H9 (cell line): ENCODE data around the gene SYNE2. TPM values are rescaled to one million over a fixed set of nuclear protein-coding genes. Genes with fewer than 3 reads are reported as not detected.

ENCODE experiments used
- DNase-seq: peaks from one replicate; pipeline ENCODE4 v3.0.0-alpha.2; 2017
- H2AFZ ChIP-seq: one replicate; pipeline ENCODE4 v1.6.1; 2013; ENCODE audit warnings: mild to moderate bottlenecking, low read length, control low read depth, moderate library complexity
- H2AK5ac ChIP-seq: 2 replicates; pipeline ENCODE4 v1.6.1; 2013; ENCODE audit warnings: low read length, control low read depth, mixed read lengths; ENCODE audit not compliant: insufficient read length
- H2BK120ac ChIP-seq: one replicate; pipeline ENCODE4 v1.6.1; 2013; ENCODE audit warnings: low read depth, mild to moderate bottlenecking, low read length, control low read depth, inconsistent platforms; ENCODE audit not compliant: poor library complexity, severe bottlenecking
- H2BK12ac ChIP-seq: 2 replicates; pipeline ENCODE4 v1.6.1; 2013; ENCODE audit warnings: low read length, control low read depth, mixed read lengths, low read depth; ENCODE audit not compliant: insufficient read length
- H2BK15ac ChIP-seq: 2 replicates; pipeline ENCODE4 v1.6.1; 2013; ENCODE audit warnings: low read depth, low read length, control low read depth
- H2BK20ac ChIP-seq: one replicate; pipeline ENCODE4 v1.6.1; 2013; ENCODE audit warnings: low read depth, mild to moderate bottlenecking, low read length, control low read depth, inconsistent platforms; ENCODE audit not compliant: poor library complexity, severe bottlenecking
- H2BK5ac ChIP-seq: 2 replicates; pipeline ENCODE4 v1.6.1; 2013; ENCODE audit warnings: low read length, control low read depth, mixed read lengths; ENCODE audit not compliant: insufficient read length
- H3K14ac ChIP-seq: 2 replicates; pipeline ENCODE4 v1.6.1; 2013; ENCODE audit warnings: low read length, control low read depth; ENCODE audit not compliant: insufficient read depth
- H3K18ac ChIP-seq: 2 replicates; pipeline ENCODE4 v1.6.1; 2013; ENCODE audit warnings: low read depth, mild to moderate bottlenecking, mixed read lengths, low read length, control low read depth; ENCODE audit not compliant: insufficient read length
- H3K23ac ChIP-seq: 2 replicates; pipeline ENCODE4 v1.6.1; 2013; ENCODE audit warnings: low read length, control low read depth, mixed read lengths, low read depth; ENCODE audit not compliant: insufficient read length
- H3K23me2 ChIP-seq: 2 replicates; pipeline ENCODE4 v1.6.1; 2013; ENCODE audit warnings: low read depth, mild to moderate bottlenecking, mixed read lengths, low read length, control low read depth; ENCODE audit not compliant: insufficient read length, poor library complexity, severe bottlenecking
- H3K27ac ChIP-seq: 2 replicates; pipeline ENCODE4 v1.5.1; 2013; ENCODE audit warnings: low read length, control low read depth, mixed read lengths, low read depth; ENCODE audit not compliant: insufficient read length
- H3K27me3 ChIP-seq: 2 replicates; pipeline ENCODE4 v1.6.1; 2013; ENCODE audit warnings: low read length, control low read depth, inconsistent platforms; ENCODE audit not compliant: insufficient read depth
- H3K4ac ChIP-seq: 2 replicates; pipeline ENCODE4 v1.6.1; 2013; ENCODE audit warnings: low read depth, mild to moderate bottlenecking, control low read depth, inconsistent platforms, low read length, moderate library complexity
- H3K4me1 ChIP-seq: 2 replicates; pipeline ENCODE4 v1.6.1; 2013; ENCODE audit warnings: low read length, control low read depth, inconsistent platforms; ENCODE audit not compliant: insufficient read depth
- H3K4me2 ChIP-seq: 2 replicates; pipeline ENCODE4 v1.6.1; 2013; ENCODE audit warnings: low read length, control low read depth, mixed read lengths; ENCODE audit not compliant: insufficient read length, insufficient read depth
- H3K56ac ChIP-seq: 2 replicates; pipeline ENCODE4 v1.6.1; 2013; ENCODE audit warnings: low read depth, mild to moderate bottlenecking, mixed read lengths, low read length, control low read depth; ENCODE audit not compliant: insufficient read length
- H3K79me1 ChIP-seq: 2 replicates; pipeline ENCODE4 v1.6.1; 2013; ENCODE audit warnings: low read depth, mild to moderate bottlenecking, moderate library complexity, low read length, control low read depth, inconsistent platforms; ENCODE audit not compliant: insufficient read depth, poor library complexity, severe bottlenecking
- H3K79me2 ChIP-seq: 2 replicates; pipeline ENCODE4 v1.6.1; 2013; ENCODE audit warnings: low read length, control low read depth, inconsistent platforms; ENCODE audit not compliant: insufficient read depth
- H3K9ac ChIP-seq: 2 replicates; pipeline ENCODE4 v1.6.1; 2013; ENCODE audit warnings: low read length, control low read depth, mixed read lengths; ENCODE audit not compliant: insufficient read length; ENCODE audit errors: extremely low read depth
- H3K9me3 ChIP-seq: one replicate; pipeline ENCODE4 v1.6.1; 2013; ENCODE audit warnings: low read depth, low read length, inconsistent platforms; ENCODE audit not compliant: control insufficient read depth
- H3T11ph ChIP-seq: one replicate; pipeline ENCODE4 v1.6.1; 2013; ENCODE audit warnings: mild to moderate bottlenecking, low read length, control low read depth, inconsistent platforms
- H4K20me1 ChIP-seq: one replicate; pipeline ENCODE4 v1.6.1; 2013; ENCODE audit not compliant: control insufficient read depth, insufficient read length, insufficient read depth
- H4K5ac ChIP-seq: 2 replicates; pipeline ENCODE4 v1.6.1; 2013; ENCODE audit warnings: low read depth, mild to moderate bottlenecking, mixed read lengths, low read length, control low read depth; ENCODE audit not compliant: insufficient read length
- H4K8ac ChIP-seq: replicated peaks from 2 replicates; pipeline ENCODE4 v1.6.1; 2013; ENCODE audit warnings: low read length, control low read depth, mixed read lengths, low read depth; ENCODE audit not compliant: insufficient read length
- H4K91ac ChIP-seq: 2 replicates; pipeline ENCODE4 v1.6.1; 2013; ENCODE audit warnings: low read depth, mild to moderate bottlenecking, moderate library complexity, mixed read lengths, low read length, control low read depth; ENCODE audit not compliant: insufficient read length
- H3K27ac Mint-ChIP-seq, 3 experiments: 2 replicates in 2 of 3; 3 replicates in 1 of 3; pipeline ENCODE4 v1.8.0; 2020 to 2021; ENCODE audit warnings: mixed read lengths in 3 of 3, mild to moderate bottlenecking in 1 of 3, moderate library complexity in 1 of 3
- H3K27me3 Mint-ChIP-seq: 2 replicates; pipeline ENCODE4 v1.8.0; 2021; ENCODE audit warnings: low read depth, mild to moderate bottlenecking, moderate library complexity, mixed read lengths
- H3K36me3 Mint-ChIP-seq, 3 experiments: 2 replicates in 2 of 3; 3 replicates in 1 of 3; pipeline ENCODE4 v1.8.0; 2020 to 2021; ENCODE audit warnings: low read depth in 3 of 3, mixed read lengths in 3 of 3; ENCODE audit not compliant: insufficient read depth in 1 of 3
- H3K4me1 Mint-ChIP-seq, 2 experiments: 2 replicates each; pipeline ENCODE4 v1.8.0; 2020; ENCODE audit warnings: mixed read lengths in 2 of 2
- H3K4me3 Mint-ChIP-seq, 2 experiments: 2 replicates in 1 of 2; 3 replicates in 1 of 2; pipeline ENCODE4 v1.8.0; 2020 to 2021; ENCODE audit warnings: mild to moderate bottlenecking in 2 of 2, mixed read lengths in 2 of 2, moderate library complexity in 1 of 2
- H3K9me3 Mint-ChIP-seq, 2 experiments: 2 replicates in 1 of 2; 3 replicates in 1 of 2; pipeline ENCODE4 v1.8.0; 2020; ENCODE audit warnings: mild to moderate bottlenecking in 2 of 2, mixed read lengths in 2 of 2, moderate library complexity in 1 of 2
- CTCF ChIP-seq: fragments of 200-600 bp; sonication (generic); conservative IDR thresholded peaks from 3 replicates; pipeline ENCODE4 v1.8.0; 2021; ENCODE audit warnings: antibody characterized with exemption, mild to moderate bottlenecking
- WGBS: extraction: QIAGEN DNeasy Blood & Tissue Kit; methylation state at CpG from one replicate; pipeline ENCODE4 v1.1.7; 2013; ENCODE audit warnings: missing lambda C conversion rate, low lambda C conversion rate, mixed read lengths; ENCODE audit not compliant: insufficient read length; ENCODE audit errors: extremely low coverage; 5-methylcytosine and 5-hydroxymethylcytosine counted together
- total RNA-seq: library from RNA; stranded (reverse); gene quantifications from 2 replicates; pipeline ENCODE4 v1.2.1, GENCODE V29; 2021

The SYNE2 gene
- total RNA-seq, 1 experiment from 2014 or later: 43.3 TPM

- H4K8ac ChIP-seq: no peak overlapping the region
- no peaks in the 10 kb centered on the region for H3K27me3 ChIP-seq
- no peak overlapping the region for H2BK20ac ChIP-seq
- no peak overlapping the region for H3K9ac ChIP-seq
- no peak overlapping the region for H3T11ph ChIP-seq
- no peak overlapping the region for H3K27ac ChIP-seq
- Mint-ChIP-seq H3K27ac (no peak overlapping the region; a peak in 1 of 7 replicates), H3K4me3 (no peak overlapping the region), H3K4me1 (peaks cover 6 to 8% of the 10 kb centered on the region in 2 experiments), H3K9me3 (no peaks in the 10 kb centered on the region), H3K36me3 (peaks cover 0 to 5% (median 1%) of the 10 kb centered on the region in 3 experiments; a peak in 2 of 7 replicates), H3K27me3 (no peaks in the 10 kb centered on the region)
- H3K9me3 ChIP-seq: no peaks in the 10 kb centered on the region
- H3K23ac ChIP-seq: no peak overlapping the region
- no CpG with 5 or more reads among the region's 4 CpGs for WGBS
- no peaks in the 10 kb centered on the region for H4K20me1 ChIP-seq
- no peak overlapping the region for H2BK12ac ChIP-seq
- no peak overlapping the region for H2BK15ac ChIP-seq
- no peak overlapping the region for H4K91ac ChIP-seq
- H2AFZ ChIP-seq: no peak overlapping the region
- peaks cover 4% of the 10 kb centered on the region; the same call in 1 of the 2 replicates for H3K4me1 ChIP-seq
- no peak overlapping the region for H4K5ac ChIP-seq
- H3K79me1 ChIP-seq: no peaks in the 10 kb centered on the region
- H3K23me2 ChIP-seq: no peaks in the 10 kb centered on the region
- no peak overlapping the region for H2AK5ac ChIP-seq
- no peak overlapping the region for H3K56ac ChIP-seq
- H3K79me2 ChIP-seq: peaks cover 3% of the 10 kb centered on the region; the same call in 1 of the 2 replicates
- DNase-seq: no peak
- no peak overlapping the region for H2BK120ac ChIP-seq
- no peak for TF ChIP-seq CTCF
- no peak overlapping the region for H3K18ac ChIP-seq
- H3K14ac ChIP-seq: no peak overlapping the region
- H3K4ac ChIP-seq: no peak overlapping the region
- H3K4me2 ChIP-seq: no peak overlapping the region
- H2BK5ac ChIP-seq: no peak overlapping the region
Measured at GRCh38 chr14:63878792-63879191, 26.0 kb downstream of the SYNE2 start.
